HepG2 (cell line): ENCODE measurements around the gene PRICKLE3.

Experiments
- EZH2 ChIP-seq: conservative IDR thresholded peaks from 2 replicates; pipeline ENCODE4 v1.6.1; 2012; ENCODE audit warnings: mild to moderate bottlenecking, low read depth, low read length, moderate library complexity
- RFX5 ChIP-seq: IDR thresholded peaks from 2 replicates; pipeline ENCODE4 v1.6.1; 2011; ENCODE audit warnings: low read depth, low read length, improper control_type of control experiment
- ZBTB42 ChIP-seq: sonication (generic); formaldehyde crosslinking; IDR thresholded peaks from 2 replicates; pipeline ENCODE4 v1.5.0; 2020; ENCODE audit warnings: mild to moderate bottlenecking, missing genetic modification reagents
- ZNF24 ChIP-seq: fragments of 450-650 bp; IDR thresholded peaks from 2 replicates; pipeline ENCODE4 v1.6.1; 2017; ENCODE audit warnings: antibody characterized with exemption, mild to moderate bottlenecking
- TF ChIP-seq, protein P1 (sequence below): sonication (generic); formaldehyde crosslinking; IDR thresholded peaks from 2 replicates; pipeline ENCODE4 v1.5.0; 2020; ENCODE audit warnings: mild to moderate bottlenecking, missing genetic modification reagents, moderate library complexity
- TF ChIP-seq, protein P2 (sequence below): sonication (generic); formaldehyde crosslinking; IDR thresholded peaks from 2 replicates; pipeline ENCODE4 v1.5.1; 2020; ENCODE audit warnings: missing genetic modification reagents, mild to moderate bottlenecking, borderline replicate concordance
- TF ChIP-seq, protein P3 (sequence below): sonication (generic); formaldehyde crosslinking; IDR thresholded peaks from 2 replicates; pipeline ENCODE4 v1.5.1; 2020; ENCODE audit warnings: mild to moderate bottlenecking, moderate library complexity, missing genetic modification reagents

DNA sequence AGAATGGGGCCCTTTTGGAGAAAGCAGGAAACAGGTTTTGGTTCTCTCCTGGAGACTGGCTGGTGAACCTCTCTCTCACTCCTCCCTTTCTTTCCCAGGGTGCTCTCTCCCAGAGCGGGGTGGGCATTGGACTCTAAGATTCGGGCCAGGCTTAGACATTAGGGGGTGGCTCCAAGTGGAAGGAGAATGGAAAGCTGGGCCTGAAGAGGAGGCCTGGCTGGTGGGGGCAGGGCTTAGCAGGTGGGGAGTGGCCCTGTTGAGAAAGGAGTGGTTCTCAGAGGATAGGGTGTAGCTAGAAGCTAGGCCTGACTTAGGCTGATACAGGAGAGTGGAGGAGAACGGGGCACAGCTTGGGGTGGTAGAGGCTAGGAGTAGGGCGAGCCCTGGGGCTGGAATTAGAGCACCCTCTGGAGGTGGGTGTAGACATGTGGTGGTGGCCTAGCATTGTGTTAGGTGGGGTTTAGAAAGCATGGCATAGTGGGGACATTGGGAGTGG lies 8.8 kb downstream of the PRICKLE3 start:
- no peak for TF ChIP-seq EZH2
- TF ChIP-seq ZNF24 = no peak
- TF ChIP-seq, protein P1, sequence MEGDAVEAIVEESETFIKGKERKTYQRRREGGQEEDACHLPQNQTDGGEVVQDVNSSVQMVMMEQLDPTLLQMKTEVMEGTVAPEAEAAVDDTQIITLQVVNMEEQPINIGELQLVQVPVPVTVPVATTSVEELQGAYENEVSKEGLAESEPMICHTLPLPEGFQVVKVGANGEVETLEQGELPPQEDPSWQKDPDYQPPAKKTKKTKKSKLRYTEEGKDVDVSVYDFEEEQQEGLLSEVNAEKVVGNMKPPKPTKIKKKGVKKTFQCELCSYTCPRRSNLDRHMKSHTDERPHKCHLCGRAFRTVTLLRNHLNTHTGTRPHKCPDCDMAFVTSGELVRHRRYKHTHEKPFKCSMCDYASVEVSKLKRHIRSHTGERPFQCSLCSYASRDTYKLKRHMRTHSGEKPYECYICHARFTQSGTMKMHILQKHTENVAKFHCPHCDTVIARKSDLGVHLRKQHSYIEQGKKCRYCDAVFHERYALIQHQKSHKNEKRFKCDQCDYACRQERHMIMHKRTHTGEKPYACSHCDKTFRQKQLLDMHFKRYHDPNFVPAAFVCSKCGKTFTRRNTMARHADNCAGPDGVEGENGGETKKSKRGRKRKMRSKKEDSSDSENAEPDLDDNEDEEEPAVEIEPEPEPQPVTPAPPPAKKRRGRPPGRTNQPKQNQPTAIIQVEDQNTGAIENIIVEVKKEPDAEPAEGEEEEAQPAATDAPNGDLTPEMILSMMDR = peak; percentile 39
- TF ChIP-seq, protein P2, sequence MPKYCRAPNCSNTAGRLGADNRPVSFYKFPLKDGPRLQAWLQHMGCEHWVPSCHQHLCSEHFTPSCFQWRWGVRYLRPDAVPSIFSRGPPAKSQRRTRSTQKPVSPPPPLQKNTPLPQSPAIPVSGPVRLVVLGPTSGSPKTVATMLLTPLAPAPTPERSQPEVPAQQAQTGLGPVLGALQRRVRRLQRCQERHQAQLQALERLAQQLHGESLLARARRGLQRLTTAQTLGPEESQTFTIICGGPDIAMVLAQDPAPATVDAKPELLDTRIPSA (CRISPR knock-in tag) = no peak
- TF ChIP-seq RFX5 = no peak
- no peak for TF ChIP-seq ZBTB42 (CRISPR knock-in tag)
- TF ChIP-seq, protein P3, sequence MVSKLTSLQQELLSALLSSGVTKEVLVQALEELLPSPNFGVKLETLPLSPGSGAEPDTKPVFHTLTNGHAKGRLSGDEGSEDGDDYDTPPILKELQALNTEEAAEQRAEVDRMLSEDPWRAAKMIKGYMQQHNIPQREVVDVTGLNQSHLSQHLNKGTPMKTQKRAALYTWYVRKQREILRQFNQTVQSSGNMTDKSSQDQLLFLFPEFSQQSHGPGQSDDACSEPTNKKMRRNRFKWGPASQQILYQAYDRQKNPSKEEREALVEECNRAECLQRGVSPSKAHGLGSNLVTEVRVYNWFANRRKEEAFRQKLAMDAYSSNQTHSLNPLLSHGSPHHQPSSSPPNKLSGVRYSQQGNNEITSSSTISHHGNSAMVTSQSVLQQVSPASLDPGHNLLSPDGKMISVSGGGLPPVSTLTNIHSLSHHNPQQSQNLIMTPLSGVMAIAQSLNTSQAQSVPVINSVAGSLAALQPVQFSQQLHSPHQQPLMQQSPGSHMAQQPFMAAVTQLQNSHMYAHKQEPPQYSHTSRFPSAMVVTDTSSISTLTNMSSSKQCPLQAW = no peak
